Activated B cell treated with CpG ODN at 0.5 μM for 24 hours (primary cell): Measurements from ENCODE around the gene SLC25A38. TPM values are rescaled to one million over a fixed set of nuclear protein-coding genes. Genes with fewer than 3 reads are reported as not detected.
A peak's percentile ranks its signal among the peaks of the same experiment; 100 is the strongest.

ENCODE experiments used
- ATAC-seq: fragments of 200-7000 bp; cut with Tn5 transposase; one replicate; pipeline ENCODE4 v1.10.0; 2021; ENCODE audit warnings: low read depth, mild to moderate bottlenecking, moderate library complexity
- CTCF ChIA-PET: fragments of 350-600 bp; sonication (Branson Sonifier 250); formaldehyde crosslinking; loops from one replicate; lab custom pipeline; 2021; ENCODE audit warnings: antibody characterized with exemption; lab: Charles Lee
- POLR2A ChIA-PET: fragments of 350-600 bp; sonication (Branson Sonifier 250); formaldehyde crosslinking; loops from one replicate; lab custom pipeline; 2021; ENCODE audit warnings: antibody characterized with exemption; lab: Charles Lee
- DNase-seq: peaks from one replicate; pipeline ENCODE4 v3.0.0; 2022
- H3K27ac Mint-ChIP-seq: one replicate; pipeline ENCODE4 v1.8.0; 2020; ENCODE audit warnings: mixed read lengths
- H3K27me3 Mint-ChIP-seq: one replicate; pipeline ENCODE4 v1.8.0; 2021; ENCODE audit warnings: mixed read lengths
- H3K36me3 Mint-ChIP-seq: one replicate; pipeline ENCODE4 v1.8.0; 2021; ENCODE audit warnings: low read depth, mixed read lengths
- H3K4me1 Mint-ChIP-seq: one replicate; pipeline ENCODE4 v1.8.0; 2021; ENCODE audit warnings: mixed read lengths
- H3K4me3 Mint-ChIP-seq: one replicate; pipeline ENCODE4 v1.8.0; 2020; ENCODE audit warnings: mild to moderate bottlenecking, mixed read lengths
- H3K9me3 Mint-ChIP-seq: one replicate; pipeline ENCODE4 v1.8.0; 2020; ENCODE audit warnings: mixed read lengths
- intact Hi-C: fragments of 100-400 bp; cut with micrococcal nuclease; formaldehyde crosslinking; loops from one replicate; pipeline ENCODE4 v1.15.1; 2024
- total RNA-seq: library from RNA; stranded (reverse); gene quantifications from 2 replicates; pipeline ENCODE4 v1.2.3, GENCODE V29; 2022
- TF ChIP-seq, protein P1 (sequence below): fragments of 200-600 bp; IDR thresholded peaks from one replicate; pipeline ENCODE4 v1.8.0; 2022; ENCODE audit warnings: antibody characterized with exemption, mild to moderate bottlenecking

SLC25A38 gene
- total RNA-seq, 1 donor from 2014 or later = 52.9 TPM

DNA sequence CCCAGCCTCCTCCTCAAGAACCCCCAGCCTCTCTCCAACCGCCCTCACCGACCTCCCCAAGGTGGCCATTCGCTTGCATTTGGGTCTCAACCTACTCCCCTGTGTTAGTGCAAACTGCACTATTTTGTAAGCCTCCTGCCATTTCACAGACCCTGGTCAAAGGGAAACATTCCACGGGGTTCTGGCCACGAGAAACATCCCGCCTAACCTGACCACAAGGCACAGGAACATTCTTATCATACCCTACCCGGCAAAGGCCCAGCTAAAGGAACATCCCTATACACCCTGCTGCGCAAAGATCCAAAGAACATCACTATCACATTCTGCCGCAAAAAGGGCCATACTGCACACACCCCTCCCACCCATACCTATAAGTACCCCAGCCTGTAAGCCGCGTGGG is 46.3 kb downstream of the SLC25A38 start:
- ChIA-PET POLR2A (no interaction called here), CTCF (no interaction called here)
- ATAC-seq (no peak), DNase-seq (no peak)
- no peaks in the 10 kb centered on the region for H3K9me3 Mint-ChIP-seq
- H3K36me3 Mint-ChIP-seq = no peaks in the 10 kb centered on the region
- intact Hi-C loops = no loop called here
- H3K4me3 Mint-ChIP-seq = no peak overlapping the region
- H3K27me3 Mint-ChIP-seq = peaks cover 12% of the 10 kb centered on the region
- TF ChIP-seq, protein P1, sequence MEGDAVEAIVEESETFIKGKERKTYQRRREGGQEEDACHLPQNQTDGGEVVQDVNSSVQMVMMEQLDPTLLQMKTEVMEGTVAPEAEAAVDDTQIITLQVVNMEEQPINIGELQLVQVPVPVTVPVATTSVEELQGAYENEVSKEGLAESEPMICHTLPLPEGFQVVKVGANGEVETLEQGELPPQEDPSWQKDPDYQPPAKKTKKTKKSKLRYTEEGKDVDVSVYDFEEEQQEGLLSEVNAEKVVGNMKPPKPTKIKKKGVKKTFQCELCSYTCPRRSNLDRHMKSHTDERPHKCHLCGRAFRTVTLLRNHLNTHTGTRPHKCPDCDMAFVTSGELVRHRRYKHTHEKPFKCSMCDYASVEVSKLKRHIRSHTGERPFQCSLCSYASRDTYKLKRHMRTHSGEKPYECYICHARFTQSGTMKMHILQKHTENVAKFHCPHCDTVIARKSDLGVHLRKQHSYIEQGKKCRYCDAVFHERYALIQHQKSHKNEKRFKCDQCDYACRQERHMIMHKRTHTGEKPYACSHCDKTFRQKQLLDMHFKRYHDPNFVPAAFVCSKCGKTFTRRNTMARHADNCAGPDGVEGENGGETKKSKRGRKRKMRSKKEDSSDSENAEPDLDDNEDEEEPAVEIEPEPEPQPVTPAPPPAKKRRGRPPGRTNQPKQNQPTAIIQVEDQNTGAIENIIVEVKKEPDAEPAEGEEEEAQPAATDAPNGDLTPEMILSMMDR = no peak
- H3K4me1 Mint-ChIP-seq = peaks cover under 1% of the 10 kb centered on the region
- no peak overlapping the region for H3K27ac Mint-ChIP-seq

DNA sequence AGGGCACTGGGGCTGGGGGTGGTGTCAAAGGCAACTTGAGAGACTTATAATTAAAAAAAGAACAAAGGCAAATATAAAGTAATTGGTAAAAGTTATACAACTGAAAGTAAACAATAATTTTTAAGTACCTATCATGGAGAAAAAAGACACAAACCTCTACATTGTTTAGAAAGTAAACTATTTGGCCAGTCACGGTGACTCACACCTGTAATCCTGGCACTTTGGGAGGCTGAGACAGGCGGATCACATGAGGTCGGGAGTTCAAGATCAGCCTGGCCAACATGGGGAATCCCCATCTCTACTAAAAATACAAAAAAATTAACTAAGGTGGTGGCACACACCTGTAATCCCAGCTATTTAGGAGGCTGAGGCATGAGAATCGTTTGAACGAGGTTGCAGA is 49.2 kb downstream of the SLC25A38 start:
- intact Hi-C loops = no loop called here
- no peaks in the 10 kb centered on the region for H3K9me3 Mint-ChIP-seq
- H3K4me1 Mint-ChIP-seq = peaks cover 4% of the 10 kb centered on the region
- peaks cover 12% of the 10 kb centered on the region for H3K27me3 Mint-ChIP-seq
- no peak overlapping the region for H3K4me3 Mint-ChIP-seq
- H3K27ac Mint-ChIP-seq = no peak overlapping the region
- no peak for ATAC-seq
- TF ChIP-seq, protein P1 = no peak
- CTCF ChIA-PET = no interaction called here
- no peak for DNase-seq
- no peaks in the 10 kb centered on the region for H3K36me3 Mint-ChIP-seq
- POLR2A ChIA-PET = no interaction called here

DNA sequence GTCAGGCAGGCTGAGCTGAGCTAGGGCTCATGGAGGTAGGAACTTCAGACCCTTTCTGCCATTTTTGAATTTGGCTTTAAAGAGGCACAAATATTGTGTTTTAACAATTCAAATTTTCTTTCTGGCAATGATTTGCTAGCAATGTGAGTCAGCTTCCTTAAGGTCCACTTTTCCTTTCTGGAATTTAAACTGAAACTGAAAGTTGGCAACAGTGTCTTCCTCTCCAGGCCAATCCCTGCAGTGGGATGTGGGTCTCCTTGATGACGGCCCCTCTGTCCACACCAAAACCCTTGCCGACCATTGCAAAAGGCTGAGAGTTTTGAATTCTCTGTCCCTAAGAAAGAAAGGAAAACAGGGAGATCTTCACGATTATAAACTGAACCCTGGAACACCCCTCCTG is 50.5 kb downstream of the SLC25A38 start:
- no peak overlapping the region for H3K4me3 Mint-ChIP-seq
- POLR2A ChIA-PET = no interaction called here
- TF ChIP-seq, protein P1 = no peak
- peaks cover 4% of the 10 kb centered on the region for H3K4me1 Mint-ChIP-seq
- intact Hi-C loops = no loop called here
- CTCF ChIA-PET = interaction anchor here (0.6 kb wide), 1 partner anchor 45 kb away, joined by 3 read pairs; no protein-coding TSS in a partner anchor
- DNase-seq (no peak), ATAC-seq (no peak)
- no peaks in the 10 kb centered on the region for H3K36me3 Mint-ChIP-seq
- peaks cover 12% of the 10 kb centered on the region for H3K27me3 Mint-ChIP-seq
- no peak overlapping the region for H3K27ac Mint-ChIP-seq
- no peaks in the 10 kb centered on the region for H3K9me3 Mint-ChIP-seq

DNA sequence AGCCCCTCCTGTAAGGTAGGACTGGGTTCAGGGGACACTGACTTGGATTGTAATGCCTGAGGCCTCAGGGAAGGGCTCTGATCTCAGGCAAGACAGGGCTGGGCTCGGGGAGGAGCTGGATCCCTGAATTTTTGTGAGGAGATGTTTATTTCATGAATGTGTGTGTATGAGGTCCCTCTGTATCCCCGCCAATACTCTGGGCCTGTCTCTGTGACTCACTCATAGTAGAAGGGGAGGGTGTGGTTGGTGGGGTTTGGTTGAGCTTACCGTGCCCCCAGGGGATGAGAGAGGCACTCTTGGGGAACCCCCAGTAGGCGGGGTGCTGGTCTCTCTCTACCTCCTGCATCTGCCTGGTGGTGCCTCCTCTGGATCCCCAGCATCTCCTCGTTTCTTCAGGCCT is 51.4 kb downstream of the SLC25A38 start:
- peak; percentile 99 for ATAC-seq
- Mint-ChIP-seq H3K27me3 (peaks cover 9% of the 10 kb centered on the region), H3K36me3 (no peaks in the 10 kb centered on the region), H3K9me3 (no peaks in the 10 kb centered on the region), H3K27ac (no peak overlapping the region), H3K4me1 (peaks cover 4% of the 10 kb centered on the region), H3K4me3 (no peak overlapping the region)
- intact Hi-C loops = no loop called here
- CTCF ChIA-PET = no interaction called here
- POLR2A ChIA-PET = no interaction called here
- TF ChIP-seq, protein P1 = no peak
- DNase-seq = no peak

DNA sequence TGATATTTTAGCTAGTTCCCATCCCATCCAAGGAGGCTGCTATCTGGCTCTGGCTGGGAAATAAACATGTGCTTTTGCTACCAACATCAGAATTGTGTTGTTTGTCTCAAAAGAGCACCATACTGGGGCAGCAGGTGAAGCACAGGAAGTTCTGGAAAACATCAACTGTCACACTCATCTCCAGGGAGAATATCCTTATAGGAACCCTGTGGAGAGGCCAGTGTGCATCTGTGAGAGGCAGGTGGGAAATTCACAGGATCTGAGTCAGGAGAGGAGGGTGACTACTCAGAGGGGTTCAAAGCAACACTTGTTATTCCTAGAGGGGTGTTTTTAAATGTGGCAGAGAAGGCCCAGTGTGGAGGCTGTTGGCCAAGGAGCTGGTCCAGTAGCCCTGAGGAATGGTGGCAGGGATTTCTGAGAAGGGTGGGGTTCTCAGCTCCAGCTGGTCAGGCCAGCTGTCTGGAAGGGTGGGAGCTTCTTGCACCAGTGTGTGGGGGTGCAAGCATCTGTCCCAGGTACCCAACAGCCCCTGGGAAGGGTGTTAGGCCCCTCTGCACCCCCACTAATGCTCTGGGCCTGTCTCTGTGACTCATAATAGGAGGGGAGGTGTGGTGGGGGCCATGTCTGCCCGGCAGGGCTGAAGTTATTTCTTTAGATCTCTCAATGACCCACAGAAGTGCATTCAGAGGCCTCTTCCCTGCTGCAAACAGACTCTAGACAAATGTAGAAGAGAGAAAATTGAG is 52.0 kb downstream of the SLC25A38 start:
- DNase-seq (no peak), ATAC-seq (no peak)
- no peaks in the 10 kb centered on the region for H3K9me3 Mint-ChIP-seq
- no peaks in the 10 kb centered on the region for H3K36me3 Mint-ChIP-seq
- H3K4me1 Mint-ChIP-seq = peaks cover 4% of the 10 kb centered on the region
- ChIA-PET CTCF (no interaction called here), POLR2A (no interaction called here)
- no peak overlapping the region for H3K27ac Mint-ChIP-seq
- H3K4me3 Mint-ChIP-seq = no peak overlapping the region
- TF ChIP-seq, protein P1 = no peak
- H3K27me3 Mint-ChIP-seq = peaks cover 6% of the 10 kb centered on the region
- intact Hi-C loops = no loop called here
